T47D (cell line): ENCODE measurements around the gene ROBO1.
"Not testable (repeated sequence)": the region's sequence is repeated elsewhere in the genome, so short reads cannot be mapped to it uniquely, and the experiment has no call there.

Experiments used
- DNase-seq, 2 experiments: peaks; one replicate each; pipeline versions ENCODE4 v3.0.0 to v3.0.0-alpha.2; 2011 to 2012; ENCODE audit warnings: low read depth in 1 of 2, low spot score in 1 of 2
- JUND ChIP-seq: IDR thresholded peaks from 2 replicates; pipeline ENCODE4 v1.6.1; 2012; ENCODE audit warnings: low read depth
- in situ Hi-C: cut with HindIII; loops from 2 replicates; pipeline ENCODE4 v1.10.0; 2016; ENCODE audit warnings: low sequenced_read_pairs, low pct_unique_long_range_greater_than_20kb

The ROBO1 gene

GRCh38 chr3:78791753-78792152 lies 976.0 kb downstream of the ROBO1 start:
- DNase-seq = no peak
- in situ Hi-C loops = no loop called here

GRCh38 chr3:78788839-78789238 lies 979.0 kb downstream of the ROBO1 start:
- no peak for DNase-seq
- in situ Hi-C loops = no loop called here
- TF ChIP-seq JUND = no peak

More at GRCh38 chr3:78791753-78792152, 976.0 kb downstream of the ROBO1 start:
- no peak for TF ChIP-seq JUND

GRCh38 chr3:78785004-78785403 lies 982.8 kb downstream of the ROBO1 start:
- in situ Hi-C loops = no loop called here
- no peak for TF ChIP-seq JUND
- DNase-seq = no peak

- DNase-seq = no peak
- no peak for TF ChIP-seq JUND
- in situ Hi-C loops = no loop called here
Observed at GRCh38 chr3:78781351-78781750, 986.4 kb downstream of the ROBO1 start.

GRCh38 chr3:78765671-78766485 lies 1001.9 kb downstream of the ROBO1 start:
- no peak for DNase-seq
- TF ChIP-seq JUND = no peak
- in situ Hi-C loops = no loop called here

- in situ Hi-C loops = no loop called here
- DNase-seq = no peak
- no peak for TF ChIP-seq JUND
Observed at GRCh38 chr3:78764634-78765033, 1003.2 kb downstream of the ROBO1 start.

GRCh38 chr3:78762121-78762520 lies 1005.7 kb downstream of the ROBO1 start:
- in situ Hi-C loops = no loop called here
- no peak for TF ChIP-seq JUND
- DNase-seq = no peak

- no peak for TF ChIP-seq JUND
- DNase-seq = no peak
- in situ Hi-C loops = no loop called here
Observed at GRCh38 chr3:78761126-78761525, 1006.7 kb downstream of the ROBO1 start.

GRCh38 chr3:78757731-78758130 lies 1010.1 kb downstream of the ROBO1 start:
- in situ Hi-C loops = no loop called here

GRCh38 chr3:78754066-78754743 lies 1013.6 kb downstream of the ROBO1 start:
- DNase-seq = no peak
- in situ Hi-C loops = no loop called here
- no peak for TF ChIP-seq JUND

More at GRCh38 chr3:78757731-78758130, 1010.1 kb downstream of the ROBO1 start:
- DNase-seq = no peak
- no peak for TF ChIP-seq JUND

- DNase-seq = no peak
- no peak for TF ChIP-seq JUND
- in situ Hi-C loops = no loop called here
Observed at GRCh38 chr3:78751266-78751665, 1016.5 kb downstream of the ROBO1 start.

GRCh38 chr3:78750291-78750690 lies 1017.5 kb downstream of the ROBO1 start:
- in situ Hi-C loops, DNase-seq: not testable (repeated sequence)

- no peak for DNase-seq
- in situ Hi-C loops = no loop called here
- no peak for TF ChIP-seq JUND
Observed at GRCh38 chr3:78749056-78749455, 1018.7 kb downstream of the ROBO1 start.

- TF ChIP-seq JUND = no peak
- in situ Hi-C loops = no loop called here
- no peak for DNase-seq
Observed at GRCh38 chr3:78745847-78746246, 1022.0 kb downstream of the ROBO1 start.
